ENCODE measurements around the gene FAM204A.

GRCh38 chr10:118307220-118307619, 34.9 kb downstream of the FAM204A start:
- TF ChIP-seq CTCF (IDR thresholded peaks at IDR 0.05) (no peak), EP300 (IDR thresholded peaks at IDR 0.05) (no peak)
